CD4-positive, alpha-beta memory T cell (primary cell): ENCODE data around the gene HLA-DOA. TPM values are rescaled to one million over a fixed set of nuclear protein-coding genes. Genes with fewer than 3 reads are reported as not detected.

Experiments
- CTCF ChIA-PET: fragments of 350-600 bp; sonication (Branson Sonifier 250); formaldehyde crosslinking; loops from one replicate; lab custom pipeline; 2021; ENCODE audit warnings: inconsistent platforms; ENCODE audit not compliant: partially characterized antibody; lab: Charles Lee
- POLR2A ChIA-PET: fragments of 350-600 bp; sonication (Branson Sonifier 250); formaldehyde crosslinking; loops from one replicate; lab custom pipeline; 2021; ENCODE audit not compliant: partially characterized antibody; lab: Charles Lee
- DNase-seq, 5 donors: peaks; one replicate each; pipeline versions ENCODE4 v3.0.0 to v3.0.0-alpha.2; 2020 to 2022; ENCODE audit warnings: mixed read lengths in 1 of 5
- H3K27ac ChIP-seq: one replicate; pipeline ENCODE4 v1.7.0; 2013; ENCODE audit warnings: low read depth, low read length
- H3K27me3 ChIP-seq: 2 replicates; pipeline ENCODE4 v1.7.0; 2013; ENCODE audit warnings: mild to moderate bottlenecking, low read length, moderate library complexity; ENCODE audit not compliant: insufficient read depth
- H3K36me3 ChIP-seq: 2 replicates; pipeline ENCODE4 v1.7.0; 2013; ENCODE audit warnings: mild to moderate bottlenecking, low read length, moderate library complexity; ENCODE audit not compliant: insufficient read depth
- H3K4me1 ChIP-seq: 2 replicates; pipeline ENCODE4 v1.7.0; 2013; ENCODE audit warnings: mild to moderate bottlenecking, low read length, moderate library complexity; ENCODE audit not compliant: insufficient read depth
- H3K4me3 ChIP-seq, 2 donors: one replicate each; pipeline ENCODE4 v1.7.0; 2013; ENCODE audit warnings: low read length in 2 of 2, mild to moderate bottlenecking in 1 of 2
- H3K9me3 ChIP-seq, 2 donors: one replicate each; pipeline ENCODE4 v1.7.0; 2013; ENCODE audit warnings: low read length in 2 of 2, control low read depth in 1 of 2; ENCODE audit not compliant: control insufficient read depth in 1 of 2
- H3K27ac Mint-ChIP-seq, 7 donors: one replicate each; pipeline ENCODE4 v1.8.0; 2020 to 2021; ENCODE audit warnings: mixed read lengths in 7 of 7, mild to moderate bottlenecking in 6 of 7, inconsistent platforms in 3 of 7, moderate library complexity in 3 of 7
- H3K27me3 Mint-ChIP-seq, 2 donors: one replicate each; pipeline ENCODE4 v1.8.0; 2020 to 2021; ENCODE audit warnings: mixed read lengths in 2 of 2
- H3K36me3 Mint-ChIP-seq, 2 donors: one replicate each; pipeline ENCODE4 v1.8.0; 2020 to 2021; ENCODE audit warnings: mixed read lengths in 2 of 2, inconsistent platforms in 1 of 2, mild to moderate bottlenecking in 1 of 2
- H3K4me1 Mint-ChIP-seq, 4 donors: one replicate each; pipeline ENCODE4 v1.8.0; 2020 to 2021; ENCODE audit warnings: mixed read lengths in 4 of 4, mild to moderate bottlenecking in 1 of 4
- H3K4me3 Mint-ChIP-seq, 8 donors: one replicate each; pipeline ENCODE4 v1.8.0; 2020 to 2021; ENCODE audit warnings: mixed read lengths in 8 of 8, mild to moderate bottlenecking in 7 of 8, moderate library complexity in 6 of 8, inconsistent platforms in 3 of 8
- H3K9me3 Mint-ChIP-seq, 8 donors: one replicate each; pipeline ENCODE4 v1.8.0; 2020 to 2021; ENCODE audit warnings: mixed read lengths in 8 of 8, mild to moderate bottlenecking in 5 of 8, inconsistent platforms in 3 of 8, moderate library complexity in 1 of 8
- intact Hi-C: fragments of 100-400 bp; cut with micrococcal nuclease; formaldehyde crosslinking; loops from one replicate; pipeline ENCODE4 v1.15.1; 2023
- polyA plus RNA-seq, 2 donors: library from polyadenylated mRNA; unstranded; fragments of 300-500 nt; fragmentation: Illumina TruSeq; gene quantifications; one replicate each; pipeline ENCODE4 v1.2.3, GENCODE V29; 2021
- total RNA-seq, 2 experiments: library from RNA; stranded (reverse); gene quantifications; one replicate each; pipeline ENCODE4 v1.2.3, GENCODE V29; 2021

HLA-DOA gene
- total and polyA plus RNA-seq, 4 experiments from 2014 or later, result 0.69 to 1.8 (median 1.4) TPM; not detected in 1

- no peaks in the 10 kb centered on the region for H3K9me3 ChIP-seq
- H3K27me3 ChIP-seq, result no peaks in the 10 kb centered on the region
- Mint-ChIP-seq H3K36me3 (peaks cover 53 to 66% of the 10 kb centered on the region in 2 donors), H3K27me3 (no peaks in the 10 kb centered on the region), H3K9me3 (no peaks in the 10 kb centered on the region), H3K4me1 (peaks cover 34 to 64% (median 51%) of the 10 kb centered on the region in 4 donors), H3K4me3 (no peak overlapping the region), H3K27ac (peak overlapping the region in 3 of 7 donors; percentile 41 to 57 (median 45))
- intact Hi-C loops, result no loop called here
- H3K4me3 ChIP-seq, result no peak overlapping the region
- no peak for DNase-seq
- CTCF ChIA-PET, result interaction anchor here (1.9 to 22.2 kb wide), 6 partner anchors 11 to 136 kb away, joined by 4 to 631 read pairs (median 25); partner anchors contain the start of genes BRD2, HLA-DMA and HLA-DMB
- no peak overlapping the region for H3K27ac ChIP-seq
- POLR2A ChIA-PET, result interaction anchor here (0.7 to 24.6 kb wide), 11 partner anchors 12 to 291 kb away, joined by 3 to 698 read pairs (median 4); partner anchors contain the start of genes BRD2, HLA-DMA, HLA-DMB and PSMB8
- peaks cover 42% of the 10 kb centered on the region for H3K4me1 ChIP-seq
- H3K36me3 ChIP-seq, result peaks cover 60% of the 10 kb centered on the region
Observed at GRCh38 chr6:32980488-32981038, 28.8 kb downstream of the HLA-DOA start.

- Histone ChIP-seq H3K9me3 (no peaks in the 10 kb centered on the region), H3K4me1 (peaks cover 48% of the 10 kb centered on the region), H3K36me3 (peaks cover 66% of the 10 kb centered on the region), H3K4me3 (no peak overlapping the region), H3K27me3 (no peaks in the 10 kb centered on the region), H3K27ac (no peak overlapping the region)
- H3K27me3 Mint-ChIP-seq, result no peaks in the 10 kb centered on the region
- DNase-seq, result no peak
- peaks cover 40 to 71% (median 56%) of the 10 kb centered on the region in 4 donors for H3K4me1 Mint-ChIP-seq
- ChIA-PET CTCF (interaction anchor here (0.6 to 22.2 kb wide), 8 partner anchors 10 to 135 kb away, joined by 3 to 631 read pairs (median 14); partner anchors contain the start of genes BRD2, HLA-DMA, HLA-DMB and TAP1), POLR2A (interaction anchor here (0.9 to 24.6 kb wide), 9 partner anchors 11 to 292 kb away, joined by 3 to 698 read pairs (median 186); partner anchors contain the start of genes BRD2, HLA-DMA, HLA-DMB and PSMB8)
- H3K4me3 Mint-ChIP-seq, result no peak overlapping the region
- intact Hi-C loops, result no loop called here
- peaks cover 60 to 71% of the 10 kb centered on the region in 2 donors for H3K36me3 Mint-ChIP-seq
- no peaks in the 10 kb centered on the region for H3K9me3 Mint-ChIP-seq
- H3K27ac Mint-ChIP-seq, result peak overlapping the region in 5 of 7 donors; percentile 36 to 79 (median 53)
Observed at GRCh38 chr6:32979720-32980487, 29.5 kb downstream of the HLA-DOA start.

GRCh38 chr6:32977953-32978324 lies 31.5 kb downstream of the HLA-DOA start:
- DNase-seq, result no peak
- Histone ChIP-seq H3K9me3 (no peaks in the 10 kb centered on the region), H3K4me3 (no peak overlapping the region), H3K27ac (no peak overlapping the region), H3K36me3 (peaks cover 73% of the 10 kb centered on the region), H3K4me1 (peaks cover 47% of the 10 kb centered on the region), H3K27me3 (no peaks in the 10 kb centered on the region)
- H3K4me1 Mint-ChIP-seq, result peaks cover 30 to 71% (median 50%) of the 10 kb centered on the region in 4 donors
- H3K27ac Mint-ChIP-seq, result peak overlapping the region in 5 of 7 donors; percentile 8 to 100 (median 72)
- no peaks in the 10 kb centered on the region for H3K27me3 Mint-ChIP-seq
- intact Hi-C loops, result no loop called here
- H3K4me3 Mint-ChIP-seq, result peak overlapping the region in 1 of 8 donors; percentile 1
- H3K36me3 Mint-ChIP-seq, result peaks cover 75 to 91% of the 10 kb centered on the region in 2 donors
- CTCF ChIA-PET, result interaction anchor here (0.8 to 22.2 kb wide), 7 partner anchors 8 to 110 kb away, joined by 3 to 631 read pairs (median 5); partner anchors contain the start of genes HLA-DMA and HLA-DMB
- POLR2A ChIA-PET, result interaction anchor here (0.8 to 24.6 kb wide), 8 partner anchors 9 to 781 kb away, joined by 3 to 698 read pairs (median 368); partner anchors contain the start of genes BRD2, HLA-DMA, HLA-DMB and PSMB8
- H3K9me3 Mint-ChIP-seq, result peaks cover 0 to 6% (median 0%) of the 10 kb centered on the region in 8 donors

GRCh38 chr6:32977272-32977952 lies 32.0 kb downstream of the HLA-DOA start:
- CTCF ChIA-PET, result interaction anchor here (0.8 to 22.2 kb wide), 8 partner anchors 8 to 109 kb away, joined by 3 to 631 read pairs (median 5); partner anchors contain the start of genes HLA-DMA and HLA-DMB
- Histone ChIP-seq H3K27me3 (no peaks in the 10 kb centered on the region), H3K9me3 (no peaks in the 10 kb centered on the region), H3K27ac (no peak overlapping the region), H3K36me3 (peaks cover 73% of the 10 kb centered on the region), H3K4me1 (peaks cover 47% of the 10 kb centered on the region), H3K4me3 (no peak overlapping the region)
- Mint-ChIP-seq H3K4me3 (peak overlapping the region in 3 of 8 donors; percentile 1 to 35 (median 1)), H3K27ac (peak overlapping the region in 6 of 7 donors; percentile 30 to 100 (median 72)), H3K36me3 (peaks cover 79 to 96% of the 10 kb centered on the region in 2 donors), H3K4me1 (peaks cover 29 to 72% (median 49%) of the 10 kb centered on the region in 4 donors), H3K27me3 (no peaks in the 10 kb centered on the region), H3K9me3 (peaks cover 0 to 11% (median 0%) of the 10 kb centered on the region in 8 donors)
- no peak for DNase-seq
- POLR2A ChIA-PET, result interaction anchor here (0.8 to 24.6 kb wide), 8 partner anchors 9 to 781 kb away, joined by 3 to 698 read pairs (median 368); partner anchors contain the start of genes BRD2, HLA-DMA, HLA-DMB and PSMB8
- intact Hi-C loops, result no loop called here

GRCh38 chr6:32976334-32977069 lies 32.9 kb downstream of the HLA-DOA start:
- H3K4me3 ChIP-seq, result no peak overlapping the region
- no peaks in the 10 kb centered on the region for H3K27me3 Mint-ChIP-seq
- peaks cover 79 to 98% of the 10 kb centered on the region in 2 donors for H3K36me3 Mint-ChIP-seq
- intact Hi-C loops, result no loop called here
- ChIA-PET POLR2A (interaction anchor here (2.6 to 24.6 kb wide), 7 partner anchors 2 to 134 kb away, joined by 7 to 698 read pairs (median 607); partner anchors contain the start of genes BRD2, HLA-DMA, HLA-DMB and PSMB8), CTCF (interaction anchor here (2.1 to 22.2 kb wide), 4 partner anchors 9 to 90 kb away, joined by 5 to 631 read pairs (median 379); partner anchors contain the start of genes HLA-DMA and HLA-DMB)
- peak overlapping the region; percentile 40 for H3K27ac ChIP-seq
- H3K9me3 Mint-ChIP-seq, result peaks cover 0 to 15% (median 0%) of the 10 kb centered on the region in 8 donors
- H3K27ac Mint-ChIP-seq, result peak overlapping the region in 6 of 7 donors; percentile 60 to 100 (median 74)
- peak overlapping the region in 5 of 8 donors; percentile 36 to 97 (median 72) for H3K4me3 Mint-ChIP-seq
- peaks cover 73% of the 10 kb centered on the region for H3K36me3 ChIP-seq
- H3K4me1 ChIP-seq, result peaks cover 47% of the 10 kb centered on the region
- H3K4me1 Mint-ChIP-seq, result peaks cover 26 to 74% (median 44%) of the 10 kb centered on the region in 4 donors
- no peaks in the 10 kb centered on the region for H3K9me3 ChIP-seq
- DNase-seq, result no peak
- H3K27me3 ChIP-seq, result no peaks in the 10 kb centered on the region
